Keratinocyte (primary cell): ENCODE results near the gene CNN3. TPM values are rescaled to one million over a fixed set of nuclear protein-coding genes. Genes with fewer than 3 reads are reported as not detected.

Experiments
- DNase-seq: peaks from one replicate; pipeline ENCODE4 v3.0.0-alpha.2; 2011; ENCODE audit warnings: low read depth, missing footprints, low spot score
- FAIRE-seq: peaks from 2 replicates; lab custom pipeline; 2011; peaks lifted over from hg19 to GRCh38; lab: Jason Lieb, UNC
- H2AFZ ChIP-seq: 2 replicates; pipeline ENCODE4 v1.6.0; 2012; ENCODE audit warnings: low read length, control low read depth, inconsistent platforms; ENCODE audit not compliant: control insufficient read depth
- H3K27ac ChIP-seq: 2 replicates; pipeline ENCODE4 v1.5.1; 2011; ENCODE audit warnings: low read length; ENCODE audit not compliant: control insufficient read depth, insufficient read depth
- H3K27me3 ChIP-seq: 3 replicates; pipeline ENCODE4 v1.6.0; 2011; ENCODE audit warnings: low read length; ENCODE audit not compliant: control insufficient read depth, insufficient read depth; ENCODE audit errors: extremely low read depth
- H3K36me3 ChIP-seq, 2 experiments: 2 replicates in 1 of 2; 3 replicates in 1 of 2; pipeline ENCODE4 v1.5.1; 2011; ENCODE audit warnings: low read length in 2 of 2, mild to moderate bottlenecking in 1 of 2; ENCODE audit not compliant: control insufficient read depth in 2 of 2, insufficient read depth in 2 of 2; ENCODE audit errors: extremely low read depth in 1 of 2
- H3K4me1 ChIP-seq: 3 replicates; pipeline ENCODE4 v1.5.1; 2011; ENCODE audit warnings: low read length; ENCODE audit not compliant: control insufficient read depth, insufficient read depth; ENCODE audit errors: extremely low read depth
- H3K4me2 ChIP-seq: 3 replicates; pipeline ENCODE4 v1.6.0; 2011; ENCODE audit warnings: low read depth, low read length; ENCODE audit not compliant: control insufficient read depth, insufficient read depth; ENCODE audit errors: extremely low read depth
- H3K4me3 ChIP-seq, 3 experiments: fragments of 200-600 bp in 1 of 3; sonication (generic) in 1 of 3; 2 replicates in 2 of 3; 3 replicates in 1 of 3; pipeline ENCODE4 v1.5.1; 2011 to 2016; ENCODE audit warnings: low read length in 3 of 3, mild to moderate bottlenecking in 3 of 3, control low read depth in 2 of 3, inconsistent platforms in 1 of 3, low read depth in 1 of 3, mixed read lengths in 1 of 3, mixed run types in 1 of 3, moderate library complexity in 1 of 3; ENCODE audit not compliant: control insufficient read depth in 2 of 3, insufficient read depth in 2 of 3; ENCODE audit errors: extremely low read depth in 1 of 3
- H3K79me2 ChIP-seq: 2 replicates; pipeline ENCODE4 v1.6.0; 2012; ENCODE audit warnings: low read length; ENCODE audit not compliant: control insufficient read depth, insufficient read depth
- H3K9ac ChIP-seq: 3 replicates; pipeline ENCODE4 v1.6.0; 2011; ENCODE audit warnings: low read length; ENCODE audit not compliant: control insufficient read depth, insufficient read depth; ENCODE audit errors: extremely low read depth
- H3K9me1 ChIP-seq: 3 replicates; pipeline ENCODE4 v1.6.0; 2011; ENCODE audit warnings: low read length; ENCODE audit not compliant: control insufficient read depth, insufficient read depth; ENCODE audit errors: extremely low read depth
- H3K9me3 ChIP-seq: 2 replicates; pipeline ENCODE4 v1.5.1; 2012; ENCODE audit warnings: low read depth, low read length; ENCODE audit not compliant: control insufficient read depth
- H4K20me1 ChIP-seq: 3 replicates; pipeline ENCODE4 v1.6.0; 2011; ENCODE audit warnings: low read length; ENCODE audit not compliant: control insufficient read depth, insufficient read depth; ENCODE audit errors: extremely low read depth
- EZH2 ChIP-seq: IDR thresholded peaks from one replicate; pipeline ENCODE4 v1.6.1; 2012; ENCODE audit warnings: inconsistent platforms, mild to moderate bottlenecking, low read length, moderate library complexity
- dilution Hi-C: fragments of 300-500 bp; cut with MboI; formaldehyde crosslinking; loops from one replicate; pipeline ENCODE4 v1.7.0; 2020; ENCODE audit warnings: low sequenced_read_pairs; ENCODE audit not compliant: extremely low pct_ligation_motif_present
- polyA plus RNA-seq, 5 experiments: library from polyadenylated mRNA; depleted of rRNA in 3 of 5; stranded (reverse) in 3 of 5; stranded (forward) in 1 of 5; unstranded in 1 of 5; fragments of >200 nt; gene quantifications; 1 replicate in 1 of 5; 2 replicates in 3 of 5; 3 replicates in 1 of 5; pipeline versions ENCODE4 v1.2.1 to v1.2.3, GENCODE V29; 2011 to 2012; ENCODE audit warnings: missing spikeins in 2 of 5, low read depth in 1 of 5, low replicate concordance in 1 of 5
- TF ChIP-seq, protein P1 (sequence below), 3 experiments: IDR thresholded peaks in 1 of 3; conservative IDR thresholded peaks in 1 of 3; optimal IDR thresholded peaks in 1 of 3; 2 replicates in 2 of 3; 3 replicates in 1 of 3; pipeline versions ENCODE3 to v1.5.1; 2011; ENCODE audit warnings: low read length in 3 of 3, mild to moderate bottlenecking in 3 of 3, moderate library complexity in 2 of 3, control low read depth in 1 of 3, inconsistent platforms in 1 of 3; ENCODE audit not compliant: insufficient read depth in 2 of 3; ENCODE audit errors: extremely low read depth in 1 of 3

CNN3 gene
- polyA plus RNA-seq, 1 donor (not counting 4 experiments of a cell fraction or from before 2014, with no cell fraction given), result 119 TPM

DNA sequence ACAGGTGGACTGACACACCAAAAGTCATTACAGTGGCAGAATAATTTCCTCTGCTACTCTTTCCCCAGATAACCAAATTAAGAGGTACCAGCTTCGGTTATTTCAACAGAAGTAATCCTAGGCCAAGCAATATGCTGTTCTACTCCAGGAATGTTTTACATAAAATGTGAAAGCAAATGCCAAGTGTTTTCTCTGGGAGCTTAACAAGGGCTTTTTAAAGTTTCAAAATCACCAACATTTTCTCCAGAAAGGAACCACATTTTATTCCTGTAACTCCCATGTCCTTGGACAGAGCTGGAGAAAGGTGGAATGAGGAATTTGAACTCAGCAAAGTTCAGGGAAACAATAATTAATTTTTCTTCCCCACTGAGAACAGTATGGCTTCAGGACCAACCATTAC, 27.2 kb downstream of the CNN3 start:
- Histone ChIP-seq H3K36me3 (peaks cover 6 to 24% of the 10 kb centered on the region in 2 experiments), H3K4me2 (no peak overlapping the region), H3K27me3 (no peaks in the 10 kb centered on the region), H3K9me1 (no peaks in the 10 kb centered on the region), H3K27ac (no peak overlapping the region), H3K79me2 (peaks cover 18% of the 10 kb centered on the region), H2AFZ (no peak overlapping the region), H3K4me3 (no peak overlapping the region), H3K9me3 (no peaks in the 10 kb centered on the region), H3K4me1 (peaks cover 15% of the 10 kb centered on the region), H3K9ac (no peak overlapping the region), H4K20me1 (no peaks in the 10 kb centered on the region)
- TF ChIP-seq EZH2, result no peak
- TF ChIP-seq, protein P1, sequence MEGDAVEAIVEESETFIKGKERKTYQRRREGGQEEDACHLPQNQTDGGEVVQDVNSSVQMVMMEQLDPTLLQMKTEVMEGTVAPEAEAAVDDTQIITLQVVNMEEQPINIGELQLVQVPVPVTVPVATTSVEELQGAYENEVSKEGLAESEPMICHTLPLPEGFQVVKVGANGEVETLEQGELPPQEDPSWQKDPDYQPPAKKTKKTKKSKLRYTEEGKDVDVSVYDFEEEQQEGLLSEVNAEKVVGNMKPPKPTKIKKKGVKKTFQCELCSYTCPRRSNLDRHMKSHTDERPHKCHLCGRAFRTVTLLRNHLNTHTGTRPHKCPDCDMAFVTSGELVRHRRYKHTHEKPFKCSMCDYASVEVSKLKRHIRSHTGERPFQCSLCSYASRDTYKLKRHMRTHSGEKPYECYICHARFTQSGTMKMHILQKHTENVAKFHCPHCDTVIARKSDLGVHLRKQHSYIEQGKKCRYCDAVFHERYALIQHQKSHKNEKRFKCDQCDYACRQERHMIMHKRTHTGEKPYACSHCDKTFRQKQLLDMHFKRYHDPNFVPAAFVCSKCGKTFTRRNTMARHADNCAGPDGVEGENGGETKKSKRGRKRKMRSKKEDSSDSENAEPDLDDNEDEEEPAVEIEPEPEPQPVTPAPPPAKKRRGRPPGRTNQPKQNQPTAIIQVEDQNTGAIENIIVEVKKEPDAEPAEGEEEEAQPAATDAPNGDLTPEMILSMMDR (optimal IDR thresholded peaks at IDR 0.05 in 1 of 3, IDR thresholded peaks at IDR 0.05 in 1 of 3, conservative IDR thresholded peaks at IDR 0.05 in 1 of 3; ENCODE audit: extremely low read depth in 1 of 3, insufficient read depth in 2 of 3, low read length in 3 of 3), result no peak
- dilution Hi-C loops, result no loop called here
- no peak for FAIRE-seq
- DNase-seq, result no peak

DNA sequence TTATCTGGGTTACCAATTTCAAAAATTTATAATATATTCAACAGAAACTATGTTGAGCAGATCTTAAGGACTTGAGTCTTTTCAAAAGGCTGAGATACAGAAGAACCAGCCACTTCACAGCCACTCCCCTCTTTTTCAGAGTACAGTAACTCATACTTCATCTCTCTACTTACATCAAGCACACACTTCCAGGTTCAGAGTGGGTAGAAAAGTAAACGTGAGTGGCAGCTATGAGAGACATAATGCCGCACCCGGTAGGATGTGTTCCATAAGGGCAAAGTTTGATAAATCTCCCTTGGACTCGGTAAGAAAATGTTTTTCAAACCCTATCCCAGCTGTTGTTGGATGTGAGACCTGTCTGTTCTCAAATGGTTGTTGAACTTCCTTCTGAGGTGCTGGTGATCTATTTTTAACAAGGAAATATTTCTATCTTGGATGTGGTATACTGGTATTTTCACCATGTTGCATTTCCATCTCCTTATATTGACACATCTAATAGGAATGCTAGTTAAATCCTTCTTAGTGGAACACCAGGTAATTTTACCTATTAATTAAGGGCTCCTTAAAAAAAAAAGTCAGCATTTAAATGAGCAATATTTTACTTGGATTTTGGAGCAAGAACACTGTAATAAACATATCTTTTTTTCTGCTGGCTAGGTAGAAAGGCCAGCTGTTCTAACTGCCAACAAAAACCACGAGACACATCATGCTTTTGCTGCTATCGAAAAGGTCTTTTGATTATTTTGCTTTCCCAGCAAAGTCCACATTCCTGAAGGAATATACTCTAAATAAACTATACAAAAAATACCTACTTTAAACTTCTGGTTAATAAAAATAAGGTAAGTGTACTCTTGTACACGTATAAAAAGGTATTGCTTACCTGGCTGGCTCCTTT, 28.2 kb downstream of the CNN3 start:
- no peak for FAIRE-seq
- Histone ChIP-seq H3K4me1 (peaks cover 5% of the 10 kb centered on the region), H3K9me1 (no peaks in the 10 kb centered on the region), H3K4me2 (no peak overlapping the region), H3K9ac (no peak overlapping the region), H3K36me3 (peaks cover 6 to 24% of the 10 kb centered on the region in 2 experiments), H3K27ac (no peak overlapping the region), H2AFZ (no peak overlapping the region), H3K9me3 (no peaks in the 10 kb centered on the region), H3K79me2 (peaks cover 9% of the 10 kb centered on the region), H4K20me1 (no peaks in the 10 kb centered on the region), H3K4me3 (no peak overlapping the region), H3K27me3 (no peaks in the 10 kb centered on the region)
- dilution Hi-C loops, result no loop called here
- TF ChIP-seq, protein P1 (optimal IDR thresholded peaks at IDR 0.05 in 1 of 3, IDR thresholded peaks at IDR 0.05 in 1 of 3, conservative IDR thresholded peaks at IDR 0.05 in 1 of 3; ENCODE audit: extremely low read depth in 1 of 3, insufficient read depth in 2 of 3, low read length in 3 of 3), result no peak
- no peak for TF ChIP-seq EZH2
- no peak for DNase-seq
